GM19452 (cell line): Measurements from ENCODE around the gene PRR20G.

Experiments used
- ATAC-seq: cut with Tn5 transposase; IDR thresholded peaks from one replicate; pipeline ENCODE4 v1.9.1; 2021; ENCODE audit not compliant: unreplicated experiment

The PRR20G gene

DNA sequence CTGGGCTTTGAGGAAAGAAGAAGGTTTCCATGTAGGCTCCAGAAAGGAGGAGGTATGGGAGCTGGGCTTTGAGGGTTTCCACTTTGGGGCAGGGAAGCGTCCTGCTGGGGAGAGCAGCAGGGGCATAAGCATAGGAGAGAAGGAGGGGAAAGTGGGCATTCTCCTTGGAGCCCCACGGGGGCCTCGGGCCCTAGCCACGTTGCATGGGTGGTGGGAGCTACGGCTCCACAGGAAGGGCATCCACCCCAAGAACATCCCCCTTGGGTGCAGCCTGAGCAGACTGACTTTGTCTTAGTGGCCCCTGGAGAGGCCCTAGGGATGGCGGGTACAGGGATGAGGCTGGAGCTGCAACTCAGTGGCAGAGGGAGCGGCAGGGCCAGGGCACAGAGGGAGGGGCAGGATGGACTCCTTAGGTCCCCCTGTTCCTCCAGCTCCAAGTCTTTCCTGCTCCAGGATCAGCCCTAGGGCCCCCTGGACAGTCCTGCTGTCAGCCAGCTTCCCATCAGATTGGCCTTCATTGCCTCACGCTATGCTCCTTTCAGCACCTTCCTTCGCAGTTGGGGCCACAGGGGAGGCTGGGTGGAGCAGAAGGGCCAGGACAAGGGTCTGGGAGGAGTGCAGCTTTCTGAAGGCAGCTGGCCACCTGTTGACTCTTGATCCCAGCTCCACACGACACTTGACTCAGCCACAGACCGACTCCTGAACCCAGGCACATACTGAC is 22.9 kb downstream of the PRR20G start:
- no peak for ATAC-seq

DNA sequence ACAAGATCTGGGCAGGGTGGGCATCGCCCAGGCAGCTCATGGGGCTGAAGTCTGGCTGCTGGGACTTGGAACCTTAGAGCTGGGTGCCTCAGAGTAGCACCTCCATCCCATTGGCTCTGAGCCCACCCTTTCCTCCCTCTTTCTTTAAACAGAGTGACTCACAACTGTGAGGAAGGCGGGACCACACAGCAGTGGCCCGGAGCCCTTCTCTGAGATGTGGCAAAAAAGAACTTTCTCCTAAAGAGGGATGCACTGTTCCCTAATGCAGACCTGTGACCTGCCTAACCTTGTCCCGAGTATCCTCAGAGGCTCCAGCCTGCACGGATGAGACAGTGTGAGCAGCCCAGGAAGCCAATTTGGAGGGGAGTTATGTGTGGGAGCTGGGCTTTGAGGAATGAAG is 23.6 kb downstream of the PRR20G start:
- no peak for ATAC-seq

DNA sequence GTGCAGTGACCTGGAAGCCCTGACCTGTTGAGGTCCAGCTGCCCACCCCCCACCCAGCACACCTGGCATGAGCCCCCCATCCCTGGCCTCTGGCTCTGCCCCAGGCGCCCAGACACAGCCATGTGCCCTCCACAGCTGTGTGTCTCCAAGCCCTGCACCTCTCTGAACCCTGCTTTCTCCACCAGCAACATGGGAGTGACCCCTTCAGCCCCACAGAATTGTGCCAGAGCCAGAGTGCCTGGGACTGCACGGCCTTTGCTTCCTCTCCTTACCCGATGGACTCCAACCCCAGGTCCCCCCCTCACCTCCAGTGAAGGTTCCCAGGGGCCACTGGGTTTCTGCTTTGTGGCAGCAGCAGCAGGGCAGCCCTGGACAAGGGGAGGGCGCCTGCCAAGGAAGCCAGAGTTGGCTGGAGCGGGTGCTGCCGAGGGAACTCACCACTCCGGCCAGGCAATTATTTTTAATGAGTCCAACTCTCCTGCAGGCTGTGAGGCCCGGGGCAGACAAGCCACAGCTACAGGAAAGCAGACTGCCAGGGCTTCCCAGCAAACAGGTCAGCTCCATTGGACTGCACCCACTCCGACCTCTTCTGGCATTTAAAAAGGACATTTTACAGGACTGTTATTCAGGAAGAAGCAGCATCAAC is 24.1 kb downstream of the PRR20G start:
- no peak for ATAC-seq

DNA sequence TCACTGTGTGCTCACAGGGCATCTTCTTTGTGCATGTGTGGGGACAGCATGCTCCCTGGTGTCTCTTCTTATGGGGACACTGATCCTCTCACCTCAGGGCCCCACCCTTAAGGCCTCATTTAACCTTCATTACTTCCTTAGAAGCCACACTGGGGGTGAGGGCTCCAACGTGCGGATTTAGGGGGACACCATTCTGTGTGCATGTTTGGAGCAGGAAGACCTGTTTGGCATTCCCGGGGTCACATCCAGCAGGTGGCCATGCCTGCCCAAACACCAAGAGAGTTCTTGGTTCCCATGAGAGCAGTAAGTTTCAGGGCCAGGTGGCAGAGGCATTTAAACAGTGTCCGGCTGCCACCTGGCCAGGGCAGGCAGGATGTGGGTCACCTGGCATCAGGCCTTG is 24.8 kb downstream of the PRR20G start:
- ATAC-seq: no peak

DNA sequence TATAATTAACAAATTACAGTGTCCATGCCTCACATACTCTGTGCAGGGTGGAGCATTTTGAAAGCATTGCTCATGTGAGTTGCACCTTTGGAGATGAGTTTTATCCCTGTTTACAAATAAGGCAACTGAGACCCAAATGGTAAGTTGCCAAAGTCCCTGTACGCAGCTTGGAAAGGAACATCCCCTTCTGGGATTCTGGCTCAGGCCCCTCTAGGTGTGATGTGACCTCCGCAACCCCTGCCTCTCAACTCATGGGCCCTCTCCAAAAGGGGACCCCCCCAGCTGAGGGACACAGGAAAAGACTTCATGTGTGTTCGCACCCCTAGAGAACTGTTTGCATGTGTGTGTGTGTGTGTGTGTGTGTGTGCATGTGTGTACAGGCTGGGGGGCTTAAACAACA is 25.3 kb downstream of the PRR20G start:
- no peak for ATAC-seq

DNA sequence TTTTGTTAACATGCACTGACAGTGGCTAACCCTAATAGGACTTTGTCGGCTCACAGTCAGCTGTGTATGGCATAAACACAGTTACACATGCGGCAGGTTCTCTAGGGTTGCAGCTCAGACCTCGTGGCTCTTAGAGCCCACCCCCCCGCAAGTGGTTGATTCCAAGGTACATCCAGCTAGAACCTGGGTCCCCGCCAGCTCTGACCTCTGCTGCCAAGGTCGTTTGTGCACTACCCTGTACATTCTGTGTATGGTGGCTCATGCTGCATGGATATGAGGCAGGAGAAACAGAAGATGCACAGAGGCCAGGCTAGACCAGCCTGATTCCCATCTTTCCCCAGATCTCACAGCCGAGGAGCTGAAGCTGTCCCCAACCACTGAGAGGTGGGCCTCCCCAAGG is 25.9 kb downstream of the PRR20G start:
- ATAC-seq: no peak

DNA sequence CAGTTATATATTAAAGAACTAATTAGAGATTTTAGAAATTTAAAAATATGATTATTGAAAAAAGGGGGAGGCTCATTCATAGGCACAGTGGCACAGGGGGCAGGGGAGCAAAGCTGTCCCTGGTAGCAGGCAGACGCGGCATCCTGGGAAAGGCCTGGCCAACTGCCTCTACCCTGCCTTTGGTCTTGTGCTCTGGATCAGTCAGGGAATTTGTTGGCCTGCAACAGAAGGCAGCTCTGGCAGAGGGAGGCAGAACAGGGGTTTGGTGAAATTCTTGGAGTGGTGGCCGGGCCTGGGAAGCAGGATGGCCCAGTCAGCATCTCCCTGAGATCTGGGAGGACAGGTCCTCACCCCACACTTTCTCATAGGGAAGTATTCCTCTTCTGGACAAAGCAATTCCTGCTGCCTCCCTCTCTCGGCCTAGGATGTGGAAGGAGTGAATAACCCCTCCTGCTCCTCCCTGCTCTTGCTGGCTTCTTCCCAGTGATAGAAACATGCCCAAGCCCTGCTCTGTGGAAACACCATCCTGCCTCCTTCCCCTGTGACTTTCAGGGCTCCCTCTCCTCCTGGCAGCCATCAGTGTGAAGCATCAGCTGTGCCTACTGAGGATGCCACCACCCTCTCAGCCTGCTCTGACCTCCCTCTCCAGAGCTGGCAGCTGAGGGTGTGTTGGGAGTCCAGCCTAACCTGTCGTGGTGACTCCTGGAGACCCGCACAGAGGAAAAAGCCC is 26.9 kb downstream of the PRR20G start:
- no peak for ATAC-seq

DNA sequence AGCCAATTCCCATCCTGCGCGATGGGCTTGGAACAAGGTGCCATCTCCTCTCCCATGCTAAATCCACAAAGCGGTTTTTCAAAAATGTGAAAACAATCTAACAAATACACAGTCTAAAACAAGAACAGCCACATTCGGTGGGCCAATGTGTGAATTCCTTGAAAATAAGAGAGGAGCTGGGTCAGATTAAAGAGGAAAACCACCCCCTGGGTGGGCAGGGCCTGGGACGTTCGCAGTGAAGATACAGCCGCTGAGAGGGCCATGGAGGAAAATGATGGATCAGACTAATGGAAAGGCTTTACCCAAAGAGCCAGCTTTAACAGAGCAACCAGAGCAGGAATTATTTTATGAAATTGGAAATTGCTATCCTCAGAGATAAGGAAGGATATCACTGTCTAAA is 27.4 kb downstream of the PRR20G start:
- no peak for ATAC-seq

DNA sequence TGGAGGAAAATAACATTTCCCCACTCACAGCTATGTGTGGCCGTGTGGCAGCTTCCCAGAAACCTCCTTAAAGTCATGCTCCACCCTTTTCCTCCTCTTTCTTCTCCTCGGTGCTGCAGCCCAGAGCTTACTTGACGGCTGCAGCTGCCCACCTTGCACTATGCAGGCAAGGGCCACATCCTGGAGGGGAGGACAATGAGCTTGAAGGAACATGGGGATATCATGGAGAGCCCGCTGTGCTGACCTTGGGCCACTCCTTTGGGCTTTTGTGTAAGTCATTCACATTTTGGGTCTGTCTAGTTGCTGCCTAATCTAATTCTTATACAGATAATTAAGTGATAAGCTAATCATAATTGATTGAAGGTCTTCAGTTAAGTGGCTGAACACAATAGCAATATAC is 28.0 kb downstream of the PRR20G start:
- no peak for ATAC-seq

DNA sequence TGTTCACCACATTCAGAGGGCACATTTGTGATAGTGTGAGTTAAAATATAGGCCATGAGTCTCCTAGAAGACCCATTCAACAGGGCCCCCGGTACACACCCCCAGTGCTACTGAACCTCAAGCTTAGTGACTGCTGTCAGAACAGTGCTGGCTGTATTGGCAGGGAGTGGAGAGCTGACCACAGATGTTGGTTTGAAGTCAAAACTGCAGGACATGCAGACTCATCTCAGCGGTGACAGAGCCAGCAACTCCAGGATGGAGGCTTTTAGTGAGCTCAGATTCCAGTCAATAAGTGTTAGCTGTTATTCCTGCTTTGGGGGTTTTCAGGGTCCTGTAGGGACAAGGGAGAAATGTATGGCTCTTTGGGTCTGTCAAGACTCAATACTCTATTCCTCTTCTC is 29.1 kb downstream of the PRR20G start:
- no peak for ATAC-seq

DNA sequence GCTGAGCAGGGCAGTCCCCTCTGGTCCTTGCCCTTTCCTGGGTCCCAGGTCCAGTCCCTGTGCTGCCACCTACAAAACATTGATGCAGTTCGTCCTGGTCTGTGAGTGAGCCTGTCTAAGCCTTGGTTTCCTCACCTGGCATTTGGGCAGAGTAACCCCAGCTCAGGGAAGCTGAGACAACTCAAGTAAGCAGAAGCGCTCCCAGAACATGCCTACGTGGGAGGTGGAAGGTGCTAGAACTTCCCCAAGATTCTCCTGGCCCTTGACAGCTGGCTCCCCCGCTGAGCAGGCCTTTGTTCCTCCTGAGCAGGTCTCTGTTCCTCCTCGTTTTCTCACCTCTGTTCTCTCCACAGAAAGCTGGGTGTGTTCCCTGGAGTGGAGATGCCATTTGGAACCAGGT is 30.5 kb downstream of the PRR20G start:
- no peak for ATAC-seq

DNA sequence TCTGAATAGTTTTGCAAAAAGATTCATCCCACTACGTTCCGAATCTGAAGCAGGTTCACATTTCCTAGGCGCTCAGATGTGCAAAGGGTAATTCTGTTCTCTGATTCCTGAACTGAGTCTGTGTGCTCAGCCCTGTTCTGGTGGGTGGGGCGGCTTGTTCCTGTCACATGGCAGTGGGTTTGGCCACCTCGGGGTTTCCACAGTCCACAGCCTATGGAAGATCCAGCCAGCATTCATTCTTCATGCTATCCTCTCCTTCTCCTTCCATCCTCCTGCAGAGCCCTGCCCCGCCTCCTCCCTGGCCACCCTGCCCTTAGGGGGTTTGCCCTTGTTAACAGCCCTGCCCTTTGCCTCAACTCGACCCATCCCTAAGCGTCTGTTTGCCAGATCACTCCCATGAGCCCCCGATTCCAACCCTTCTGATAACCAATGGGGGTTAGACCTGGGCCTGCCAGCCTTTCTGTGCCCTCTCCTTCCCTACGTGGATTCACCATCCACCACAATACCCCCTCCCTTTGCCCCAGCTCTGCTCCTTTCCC is 31.0 kb downstream of the PRR20G start:
- ATAC-seq: no peak

DNA sequence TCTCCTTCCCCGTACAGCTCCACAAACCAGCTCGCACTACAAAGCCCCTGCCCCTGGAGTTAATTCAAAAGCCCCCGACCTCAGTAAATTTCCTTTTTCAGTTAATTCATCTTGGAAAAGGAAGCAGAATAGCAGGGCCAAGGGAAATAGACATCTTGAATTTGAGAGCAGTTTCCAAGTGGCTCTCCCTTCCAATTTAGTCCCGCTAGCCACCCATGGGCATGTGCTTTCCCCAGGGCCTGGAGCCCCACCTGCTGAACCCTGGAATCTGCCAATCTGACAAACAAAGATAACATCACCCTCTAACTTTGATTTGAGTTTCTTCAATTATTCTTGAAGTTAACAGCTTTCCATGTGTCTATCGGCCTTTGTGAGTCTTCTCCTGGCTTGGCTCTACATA is 31.7 kb downstream of the PRR20G start:
- no peak for ATAC-seq

DNA sequence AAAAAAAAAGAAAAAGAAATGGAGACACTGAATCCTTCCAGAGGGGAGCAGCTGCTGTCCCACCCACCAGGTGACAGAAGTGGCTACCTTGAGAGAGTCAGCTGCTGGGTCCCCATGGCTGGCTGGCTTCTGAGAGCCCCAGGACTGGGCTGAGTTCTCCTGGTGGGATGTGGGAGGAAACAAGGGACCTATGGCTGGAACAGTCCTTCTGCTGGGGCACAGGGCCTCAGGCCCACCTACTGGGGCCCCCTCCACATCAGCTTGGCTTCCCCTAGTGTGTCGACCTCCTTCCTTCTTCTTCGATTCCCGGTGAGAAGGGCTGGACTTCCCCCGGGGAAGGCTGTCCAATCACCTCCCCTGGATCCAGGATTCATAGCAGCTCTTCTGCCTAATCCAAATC is 32.3 kb downstream of the PRR20G start:
- ATAC-seq: no peak

DNA sequence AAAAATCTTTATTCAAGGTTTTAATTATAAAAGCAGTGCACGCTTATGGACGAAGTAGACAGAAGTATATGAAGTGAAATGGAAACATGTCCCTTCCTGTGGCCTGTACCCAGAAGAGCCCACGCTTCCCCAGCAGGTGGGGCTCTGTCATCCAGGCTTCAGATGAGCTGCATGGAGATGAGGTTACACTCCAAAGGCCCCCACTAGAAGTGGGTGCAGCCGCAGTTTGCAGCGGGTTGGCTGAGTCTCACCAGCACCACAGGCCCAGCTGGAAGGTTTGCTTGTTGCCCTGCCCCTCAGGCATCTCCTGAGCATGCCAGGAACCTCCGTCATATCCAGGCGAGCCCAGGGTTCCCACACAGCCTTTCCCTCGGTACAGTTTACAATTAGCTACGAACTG is 33.1 kb downstream of the PRR20G start:
- no peak for ATAC-seq

DNA sequence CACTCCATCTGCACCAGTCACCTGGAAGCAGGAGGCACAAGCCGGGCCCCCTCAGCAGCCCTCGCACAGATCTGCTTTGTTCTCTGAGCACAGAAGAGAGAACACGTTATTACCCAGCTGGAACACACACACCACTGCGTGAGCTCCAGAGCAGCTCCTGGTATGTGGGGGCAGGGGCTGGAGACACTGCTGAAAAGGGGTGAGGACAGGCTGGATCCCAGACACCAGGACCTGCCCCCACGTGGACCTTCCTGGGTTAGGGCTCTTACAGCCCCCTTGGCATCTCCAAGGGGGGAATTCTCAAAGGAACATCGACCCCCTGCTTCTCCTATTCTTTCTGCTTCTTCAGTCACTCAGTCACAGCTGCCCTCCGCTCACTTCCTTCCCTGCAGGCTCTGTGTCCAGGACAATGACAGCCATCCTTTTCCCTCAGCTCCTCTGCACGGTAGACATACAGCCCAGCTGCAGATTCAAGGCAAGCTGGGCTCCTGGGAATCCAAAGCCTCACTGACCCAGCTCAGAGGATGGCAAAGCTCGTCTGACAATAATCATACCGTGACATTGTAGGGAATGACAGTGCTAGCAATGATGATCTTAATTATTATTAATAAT is 33.7 kb downstream of the PRR20G start:
- no peak for ATAC-seq

DNA sequence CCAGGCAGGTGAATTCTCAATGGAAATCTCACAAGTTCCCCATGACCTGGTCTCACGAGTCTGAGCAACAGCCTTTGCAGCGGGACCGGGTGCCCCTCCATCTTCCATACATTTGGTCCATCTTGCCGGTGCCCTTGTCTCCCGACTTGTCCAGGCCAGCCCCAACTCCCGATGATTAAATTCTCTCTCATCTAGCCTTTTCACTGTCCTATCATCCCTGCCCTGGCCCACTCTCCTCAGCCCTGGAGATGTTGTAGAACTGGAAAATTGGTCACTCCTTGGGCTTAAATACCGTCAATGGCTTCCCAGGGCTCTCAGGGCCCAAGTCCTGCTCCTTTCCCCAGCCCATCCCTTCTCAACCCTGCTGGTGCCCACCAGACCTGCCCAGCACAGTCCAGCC is 34.4 kb downstream of the PRR20G start:
- no peak for ATAC-seq

DNA sequence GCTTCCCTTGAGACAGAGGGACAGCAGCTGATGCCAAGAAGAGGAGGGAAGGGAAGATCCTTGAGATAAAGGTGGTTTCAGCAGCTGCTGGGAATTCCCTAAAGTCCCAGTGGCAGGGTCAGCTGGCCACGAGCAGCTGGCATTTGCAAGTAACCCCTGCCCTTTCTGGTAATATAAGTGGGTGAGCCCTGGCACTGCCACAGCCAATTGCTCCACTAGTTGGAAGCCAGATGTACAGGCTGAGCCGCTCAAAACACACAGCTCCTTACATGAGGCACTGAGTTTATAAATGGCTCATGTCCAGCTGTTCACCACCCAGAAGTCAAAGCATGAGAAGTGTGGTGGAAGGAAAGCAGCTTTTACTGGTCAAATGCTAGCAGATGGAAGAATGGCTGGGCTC is 35.4 kb downstream of the PRR20G start:
- no peak for ATAC-seq

DNA sequence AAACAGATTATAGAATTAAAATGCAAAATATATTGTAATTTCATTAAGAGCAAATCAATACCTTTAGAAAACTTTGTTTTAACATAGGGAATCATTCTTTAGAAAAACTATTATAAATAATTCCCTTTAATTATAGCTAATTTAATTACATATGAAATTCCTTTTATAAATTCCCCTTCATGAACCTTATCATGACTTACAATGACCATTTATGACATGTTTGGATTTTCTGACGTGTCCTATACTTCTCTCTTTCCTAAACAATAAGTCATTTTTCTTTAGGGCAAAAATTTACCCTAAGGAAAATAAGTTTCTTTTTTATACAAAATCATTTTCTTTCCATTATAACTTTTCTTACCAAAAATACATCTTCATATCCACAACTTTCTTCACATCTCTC is 37.8 kb downstream of the PRR20G start:
- no peak for ATAC-seq

DNA sequence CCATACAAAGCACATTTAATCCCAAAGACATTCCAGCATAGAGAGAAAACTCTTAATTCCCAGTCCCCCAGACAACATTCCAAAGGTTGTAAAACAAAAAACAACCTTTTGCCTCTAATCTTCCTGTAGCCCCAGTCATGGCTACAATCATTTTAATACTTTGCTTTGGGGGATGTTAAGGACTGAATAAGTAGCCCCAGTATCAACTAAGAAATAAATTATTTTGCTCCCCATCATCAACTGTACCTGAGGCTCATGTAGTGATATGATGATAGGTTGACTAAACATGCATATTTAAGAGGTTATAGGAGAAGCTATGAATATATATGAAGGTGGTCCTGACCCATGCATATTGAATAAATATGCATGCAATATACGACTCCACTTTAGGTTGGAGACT is 40.6 kb downstream of the PRR20G start:
- no peak for ATAC-seq

DNA sequence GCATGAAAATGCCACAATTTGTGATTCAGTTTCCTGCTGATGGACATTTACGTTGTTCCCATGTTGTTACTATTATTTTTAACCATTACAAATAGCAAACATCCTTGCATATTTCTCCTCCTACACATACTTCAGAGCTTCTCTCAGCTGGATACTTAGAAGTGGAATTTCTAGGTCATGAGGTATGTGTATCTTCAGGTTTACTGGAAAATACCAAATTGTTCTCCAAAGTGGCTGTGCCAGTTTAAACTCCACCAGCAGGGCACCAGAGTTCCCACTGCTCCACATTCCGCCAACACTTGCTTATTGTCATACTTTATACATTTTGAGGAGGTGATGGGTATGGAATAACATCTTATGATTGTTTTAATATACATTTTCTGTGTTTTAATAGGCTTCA is 49.2 kb downstream of the PRR20G start:
- ATAC-seq: no peak

DNA sequence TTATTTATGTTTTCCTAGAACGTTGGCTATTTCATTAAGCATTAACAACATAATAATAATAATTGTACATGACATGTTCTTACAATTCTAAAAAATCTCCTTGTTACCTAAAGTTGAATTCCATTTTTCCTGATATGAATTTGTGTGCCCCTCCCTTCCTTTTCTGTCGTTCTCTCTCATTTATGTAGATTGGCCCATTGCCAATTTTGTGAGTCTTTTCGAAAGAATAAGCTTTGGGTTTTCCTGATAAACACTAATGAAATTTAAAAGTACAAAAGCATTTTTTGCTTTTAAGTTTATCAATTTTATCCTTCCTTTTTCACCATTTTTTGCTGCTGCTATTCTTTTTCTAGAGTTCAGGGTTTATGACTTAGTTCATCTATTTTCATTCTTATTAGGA is 50.0 kb downstream of the PRR20G start:
- no peak for ATAC-seq
